NT2/D1 (cell line): ENCODE results near the gene GALNT18.

Experiments
- DNase-seq: peaks from one replicate; pipeline ENCODE4 v3.0.0-alpha.2; 2011; ENCODE audit warnings: low read depth, low spot score
- H3K27me3 ChIP-seq: 2 replicates; pipeline ENCODE4 v1.6.0; 2011; ENCODE audit warnings: mild to moderate bottlenecking; ENCODE audit not compliant: insufficient read length, insufficient read depth
- H3K36me3 ChIP-seq: 2 replicates; pipeline ENCODE4 v1.6.1; 2011; ENCODE audit warnings: mild to moderate bottlenecking, low read length, mixed read lengths; ENCODE audit not compliant: insufficient read depth, insufficient read length
- H3K4me1 ChIP-seq: 2 replicates; pipeline ENCODE4 v1.5.1; 2011; ENCODE audit not compliant: insufficient read depth, insufficient read length
- H3K4me3 ChIP-seq: 2 replicates; pipeline ENCODE4 v1.5.1; 2011; ENCODE audit warnings: low read depth; ENCODE audit not compliant: insufficient read length
- H3K9ac ChIP-seq: 2 replicates; pipeline ENCODE4 v1.6.0; 2011; ENCODE audit warnings: low read depth; ENCODE audit not compliant: insufficient read length
- H3K9me3 ChIP-seq: 2 replicates; pipeline ENCODE4 v1.5.1; 2011; ENCODE audit warnings: mild to moderate bottlenecking, low read length; ENCODE audit not compliant: insufficient read depth
- SUZ12 ChIP-seq: IDR thresholded peaks from 2 replicates; pipeline ENCODE4 v1.6.1; 2011; ENCODE audit not compliant: insufficient read length, insufficient read depth; ENCODE audit errors: extremely low read depth
- YY1 ChIP-seq: IDR thresholded peaks from 2 replicates; pipeline ENCODE4 v1.6.1; 2011; ENCODE audit not compliant: insufficient read length, insufficient read depth
- ZNF274 ChIP-seq: IDR thresholded peaks from 2 replicates; pipeline ENCODE4 v1.6.1; 2011; ENCODE audit warnings: mild to moderate bottlenecking, low read depth, low read length

Gene GALNT18

GRCh38 chr11:11663907-11664306 is 42.1 kb upstream of the GALNT18 start:
- H3K4me3 ChIP-seq = no peak overlapping the region
- peaks cover 9% of the 10 kb centered on the region; the same call in 1 of the 2 replicates for H3K9me3 ChIP-seq
- TF ChIP-seq ZNF274 (no peak), SUZ12 (no peak), YY1 (no peak)
- H3K9ac ChIP-seq = no peak overlapping the region
- H3K4me1 ChIP-seq = no peaks in the 10 kb centered on the region
- no peaks in the 10 kb centered on the region for H3K36me3 ChIP-seq
- H3K27me3 ChIP-seq = no peaks in the 10 kb centered on the region
- no peak for DNase-seq

GRCh38 chr11:11662578-11662977 is 40.8 kb upstream of the GALNT18 start:
- no peak overlapping the region for H3K9ac ChIP-seq
- no peak overlapping the region for H3K4me3 ChIP-seq
- peaks cover 9% of the 10 kb centered on the region; the same call in 1 of the 2 replicates for H3K9me3 ChIP-seq
- H3K27me3 ChIP-seq = no peaks in the 10 kb centered on the region
- H3K4me1 ChIP-seq = no peaks in the 10 kb centered on the region
- DNase-seq = no peak
- H3K36me3 ChIP-seq = no peaks in the 10 kb centered on the region
- TF ChIP-seq ZNF274 = no peak
- TF ChIP-seq SUZ12 = no peak
- TF ChIP-seq YY1 = no peak

- Histone ChIP-seq H3K36me3 (no peaks in the 10 kb centered on the region), H3K4me3 (no peak overlapping the region), H3K9ac (no peak overlapping the region), H3K27me3 (no peaks in the 10 kb centered on the region), H3K9me3 (no peaks in the 10 kb centered on the region; the same call in 1 of the 2 replicates), H3K4me1 (no peaks in the 10 kb centered on the region)
- TF ChIP-seq SUZ12 (no peak), YY1 (no peak), ZNF274 (no peak)
- peak; percentile 23 for DNase-seq
Measured at GRCh38 chr11:11661326-11662040, 39.7 kb upstream of the GALNT18 start.

- Histone ChIP-seq H3K36me3 (no peaks in the 10 kb centered on the region), H3K9me3 (no peaks in the 10 kb centered on the region), H3K4me1 (no peaks in the 10 kb centered on the region), H3K27me3 (no peaks in the 10 kb centered on the region), H3K9ac (no peak overlapping the region), H3K4me3 (no peak overlapping the region)
- DNase-seq = no peak
- TF ChIP-seq YY1 (no peak), ZNF274 (no peak), SUZ12 (no peak)
Measured at GRCh38 chr11:11660363-11660740, 38.5 kb upstream of the GALNT18 start.

- H3K4me1 ChIP-seq = no peaks in the 10 kb centered on the region
- no peaks in the 10 kb centered on the region for H3K36me3 ChIP-seq
- H3K9ac ChIP-seq = no peak overlapping the region
- DNase-seq = no peak
- TF ChIP-seq SUZ12 (no peak), ZNF274 (no peak), YY1 (no peak)
- no peak overlapping the region for H3K4me3 ChIP-seq
- H3K9me3 ChIP-seq = no peaks in the 10 kb centered on the region
- no peaks in the 10 kb centered on the region for H3K27me3 ChIP-seq
Measured at GRCh38 chr11:11659567-11660362, 38.0 kb upstream of the GALNT18 start.

- H3K9ac ChIP-seq = no peak overlapping the region
- no peaks in the 10 kb centered on the region for H3K27me3 ChIP-seq
- no peaks in the 10 kb centered on the region for H3K9me3 ChIP-seq
- TF ChIP-seq SUZ12 (no peak), ZNF274 (no peak), YY1 (no peak)
- no peak overlapping the region for H3K4me3 ChIP-seq
- H3K4me1 ChIP-seq = no peaks in the 10 kb centered on the region
- H3K36me3 ChIP-seq = no peaks in the 10 kb centered on the region
- no peak for DNase-seq
Measured at GRCh38 chr11:11657218-11657955, 35.6 kb upstream of the GALNT18 start.
